GM10266 (cell line): Measurements from ENCODE around the gene ZNF217.
"Not testable (repeated sequence)": the region's sequence is repeated elsewhere in the genome, so short reads cannot be mapped to it uniquely, and the experiment has no call there.

ENCODE experiments used
- DNase-seq: peaks from one replicate; pipeline ENCODE4 v3.0.0; 2012; ENCODE audit errors: extremely low spot score
- TF ChIP-seq, protein P1 (sequence below): IDR thresholded peaks from 2 replicates; pipeline ENCODE4 v1.5.1; 2012; ENCODE audit warnings: mild to moderate bottlenecking, low read depth; ENCODE audit not compliant: control insufficient read depth, insufficient read depth; ENCODE audit errors: missing control alignments

Gene ZNF217

DNA sequence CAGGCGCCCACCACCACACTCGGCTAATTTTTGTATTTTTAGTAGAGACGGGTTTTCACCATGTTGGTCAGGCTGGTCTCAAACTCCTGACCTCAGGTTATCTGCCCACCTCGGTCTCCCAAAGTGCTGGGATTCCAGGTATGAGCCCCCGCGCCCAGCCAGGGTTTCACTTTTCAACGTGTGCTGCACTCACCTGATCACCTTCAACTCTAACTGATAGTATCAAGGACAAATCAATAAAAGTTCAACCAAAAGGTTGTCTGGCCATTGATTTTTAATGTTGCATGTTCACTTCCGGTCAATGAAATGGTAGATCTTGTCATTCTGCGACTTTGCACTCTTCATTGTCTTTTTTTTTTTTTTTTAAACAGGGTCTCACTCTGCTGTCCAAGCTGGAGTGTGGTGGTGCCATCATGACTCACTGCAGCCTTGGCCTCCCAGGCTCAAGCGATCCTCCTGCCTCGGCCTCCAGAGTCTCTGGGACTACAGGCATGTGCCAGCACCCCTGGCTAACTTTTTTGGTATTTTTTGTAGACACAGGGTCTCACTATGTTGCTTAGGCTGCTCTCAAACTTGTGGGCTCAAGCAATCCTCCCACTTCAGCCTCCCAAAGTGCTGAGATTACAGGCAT is 37.3 kb downstream of the ZNF217 start:
- TF ChIP-seq, protein P1, sequence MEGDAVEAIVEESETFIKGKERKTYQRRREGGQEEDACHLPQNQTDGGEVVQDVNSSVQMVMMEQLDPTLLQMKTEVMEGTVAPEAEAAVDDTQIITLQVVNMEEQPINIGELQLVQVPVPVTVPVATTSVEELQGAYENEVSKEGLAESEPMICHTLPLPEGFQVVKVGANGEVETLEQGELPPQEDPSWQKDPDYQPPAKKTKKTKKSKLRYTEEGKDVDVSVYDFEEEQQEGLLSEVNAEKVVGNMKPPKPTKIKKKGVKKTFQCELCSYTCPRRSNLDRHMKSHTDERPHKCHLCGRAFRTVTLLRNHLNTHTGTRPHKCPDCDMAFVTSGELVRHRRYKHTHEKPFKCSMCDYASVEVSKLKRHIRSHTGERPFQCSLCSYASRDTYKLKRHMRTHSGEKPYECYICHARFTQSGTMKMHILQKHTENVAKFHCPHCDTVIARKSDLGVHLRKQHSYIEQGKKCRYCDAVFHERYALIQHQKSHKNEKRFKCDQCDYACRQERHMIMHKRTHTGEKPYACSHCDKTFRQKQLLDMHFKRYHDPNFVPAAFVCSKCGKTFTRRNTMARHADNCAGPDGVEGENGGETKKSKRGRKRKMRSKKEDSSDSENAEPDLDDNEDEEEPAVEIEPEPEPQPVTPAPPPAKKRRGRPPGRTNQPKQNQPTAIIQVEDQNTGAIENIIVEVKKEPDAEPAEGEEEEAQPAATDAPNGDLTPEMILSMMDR = no peak
- DNase-seq = no peak

DNA sequence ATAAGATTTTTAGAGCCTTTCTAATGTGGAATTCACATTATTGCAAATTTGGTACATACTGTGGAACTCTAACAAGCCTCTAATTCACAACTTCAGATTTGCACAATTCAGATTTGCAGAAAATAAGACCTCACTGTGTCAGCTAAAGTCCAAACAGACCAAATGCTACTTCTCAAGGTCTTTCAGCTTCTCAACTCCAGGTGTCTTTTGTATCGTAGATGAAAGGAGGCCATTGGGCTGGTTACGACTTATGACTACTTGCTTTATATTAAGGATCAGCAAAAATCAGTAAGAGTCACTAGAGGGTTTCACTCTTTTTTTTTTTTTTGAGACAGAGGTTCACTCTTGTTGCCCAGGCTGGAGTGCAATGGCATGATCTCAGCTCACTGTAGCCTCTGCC is 37.8 kb downstream of the ZNF217 start:
- DNase-seq = no peak
- TF ChIP-seq, protein P1 = no peak

DNA sequence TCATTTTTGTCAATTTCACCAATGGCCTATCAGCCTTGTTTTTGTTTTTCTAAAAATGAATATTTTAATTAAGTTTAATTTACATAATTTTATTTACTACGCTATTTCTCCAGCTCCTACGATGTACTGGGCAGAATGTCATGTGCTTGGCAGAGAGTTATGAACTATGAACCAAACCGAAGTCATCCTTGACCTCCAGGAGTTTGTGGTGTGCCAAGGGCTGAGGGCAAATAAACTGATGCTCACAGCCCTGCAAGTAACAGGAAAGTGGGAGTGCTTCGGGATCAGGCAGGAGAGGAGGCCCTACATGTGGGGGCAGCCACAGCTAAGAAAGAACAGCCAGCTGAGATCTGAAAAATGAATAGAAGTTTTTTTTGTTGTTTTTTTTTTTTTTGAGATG is 38.6 kb downstream of the ZNF217 start:
- DNase-seq = no peak
- TF ChIP-seq, protein P1 = no peak

DNA sequence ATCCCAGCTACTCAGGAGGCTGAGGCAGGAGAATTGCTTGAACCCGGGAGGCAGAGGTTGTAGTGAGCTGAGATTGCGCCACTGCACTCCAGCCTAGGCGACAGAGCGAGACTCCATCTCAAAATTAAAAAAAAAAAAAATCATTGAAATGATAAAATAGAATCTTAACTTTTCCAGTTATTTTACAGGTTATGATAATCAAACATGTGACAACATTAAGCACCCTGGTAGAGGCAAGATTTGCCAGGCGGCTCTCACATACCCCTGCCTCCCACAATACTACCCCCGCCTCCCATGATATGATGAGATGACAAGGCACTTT is 41.1 kb downstream of the ZNF217 start:
- not testable (repeated sequence) for DNase-seq

DNA sequence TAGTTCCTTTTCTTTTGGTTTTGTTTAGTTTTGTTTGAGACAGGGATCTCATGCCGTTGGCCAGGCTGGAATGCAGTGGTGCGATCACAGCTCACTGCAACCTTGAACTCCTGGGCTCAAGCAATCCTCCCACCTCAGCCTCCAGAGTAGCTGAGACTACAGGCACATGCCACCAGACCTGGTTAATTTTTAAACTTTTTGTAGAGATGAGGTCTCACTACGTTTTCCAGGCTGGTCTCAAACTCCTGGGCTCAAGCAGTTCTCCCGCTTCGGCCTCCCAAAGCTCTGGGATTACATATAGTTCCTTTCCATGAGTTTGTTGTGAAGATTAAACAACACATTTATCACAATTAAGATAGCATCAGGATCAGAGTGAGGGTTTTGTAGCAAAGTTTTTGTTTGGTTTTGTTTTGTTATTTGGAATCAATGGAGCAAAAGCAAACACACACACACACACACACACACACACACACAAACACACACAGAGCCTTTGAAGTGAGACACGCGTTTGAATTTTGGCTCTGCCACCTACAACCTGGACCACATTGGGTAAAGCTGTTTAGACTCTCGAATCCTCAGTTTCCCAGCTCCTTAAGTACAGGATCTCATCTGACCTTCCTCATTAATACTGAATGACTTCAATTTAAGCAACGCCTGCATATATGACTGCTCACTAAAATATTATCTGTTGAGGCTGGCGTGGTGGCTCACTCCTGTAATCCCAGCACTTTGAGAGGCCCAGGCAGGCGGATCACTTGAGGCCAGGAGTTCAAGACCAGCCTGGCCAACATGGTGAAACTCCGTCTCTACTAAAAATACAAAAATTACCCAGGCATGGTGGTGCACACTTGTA is 41.7 kb downstream of the ZNF217 start:
- DNase-seq = not testable (repeated sequence)

DNA sequence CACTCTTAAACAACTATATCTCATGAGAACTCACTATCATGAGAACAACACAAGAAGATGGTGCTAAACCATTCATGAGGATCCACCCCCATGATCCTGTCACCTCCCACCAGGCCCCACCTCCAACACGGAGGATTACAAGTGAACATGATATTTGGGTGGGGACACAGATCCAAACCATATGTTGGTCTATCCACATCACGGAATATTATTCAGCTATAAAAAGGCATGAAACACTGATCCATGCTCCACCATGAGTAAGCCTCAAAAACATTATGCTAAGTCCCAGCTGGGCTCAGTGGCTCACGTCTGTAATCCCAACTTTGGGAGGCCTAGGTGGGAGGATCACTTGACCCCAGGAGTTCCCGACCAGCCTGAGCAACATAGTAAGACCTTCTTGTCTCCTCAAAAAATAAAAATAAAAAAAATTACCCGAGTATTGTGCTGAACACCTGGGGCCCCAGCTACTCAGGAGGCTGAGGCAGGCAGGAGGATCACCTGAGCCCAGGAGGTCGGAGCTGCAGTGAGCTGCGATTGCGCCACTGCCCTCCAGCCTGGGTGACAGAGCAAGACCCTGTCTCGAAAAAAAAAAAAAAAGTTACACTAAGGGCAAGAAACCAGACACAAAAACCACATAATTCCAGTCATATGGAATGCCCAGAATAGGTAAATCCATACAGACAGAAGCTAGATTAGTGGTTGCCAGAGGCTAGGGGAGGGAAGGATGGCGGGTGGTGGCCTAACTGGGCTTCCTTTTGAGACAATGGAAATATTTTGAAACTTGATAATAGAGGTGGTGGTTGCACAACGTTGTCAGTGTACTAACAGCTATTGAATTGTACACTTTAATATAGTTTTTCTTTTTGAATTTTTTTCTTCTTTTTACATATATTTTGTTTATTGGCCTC is 43.1 kb downstream of the ZNF217 start:
- TF ChIP-seq, protein P1 = no peak
- no peak for DNase-seq

DNA sequence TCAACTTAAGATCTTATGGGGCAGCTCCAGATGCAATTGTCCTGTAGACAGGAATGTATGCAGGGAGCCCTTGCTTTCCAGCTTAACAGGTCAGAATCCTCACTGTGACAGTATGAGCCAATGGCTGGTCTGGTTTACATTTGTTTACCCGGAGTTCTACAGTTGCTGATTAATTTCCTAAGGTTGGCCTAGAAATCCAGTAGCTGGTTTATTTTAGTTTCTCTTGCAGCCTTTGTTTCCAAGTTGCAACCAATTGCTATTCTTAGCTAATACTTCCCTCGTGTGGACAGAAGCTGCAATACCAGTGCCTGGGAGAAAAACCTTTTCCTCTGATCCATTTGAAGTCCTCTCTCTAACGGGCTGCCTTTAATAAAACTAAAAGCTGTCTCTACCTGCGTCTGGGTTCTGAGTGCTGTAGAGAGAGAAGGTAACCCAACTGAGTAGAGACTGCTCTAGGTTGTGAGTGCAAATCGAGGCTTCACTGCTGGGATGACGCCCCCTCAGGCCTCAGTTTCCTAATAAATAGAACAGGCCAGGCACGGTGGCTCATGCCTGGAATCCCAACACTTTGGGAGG is 45.9 kb downstream of the ZNF217 start:
- peak; percentile 57 for DNase-seq
- TF ChIP-seq, protein P1 = peak; percentile 68
